Neutrophil (primary cell): ENCODE measurements around the gene P2RY2.

ENCODE experiments used
- H3K27ac ChIP-seq: fragments of 200-600 bp; sonication (generic); 2 replicates; pipeline ENCODE4 v1.5.1; 2016; ENCODE audit warnings: mild to moderate bottlenecking, moderate library complexity
- H3K27me3 ChIP-seq: fragments of 200-600 bp; sonication (generic); 2 replicates; pipeline ENCODE4 v1.6.0; 2016; ENCODE audit warnings: mild to moderate bottlenecking
- H3K36me3 ChIP-seq: fragments of 200-600 bp; sonication (generic); 2 replicates; pipeline ENCODE4 v1.5.1; 2017
- H3K4me1 ChIP-seq, 2 experiments: fragments of 200-600 bp in 1 of 2; sonication (generic) in 1 of 2; 1 replicate in 1 of 2; 2 replicates in 1 of 2; pipeline versions ENCODE4 v1.5.1 to v1.6.1; 2013 to 2016; ENCODE audit warnings: low read depth in 1 of 2, low read length in 1 of 2, mild to moderate bottlenecking in 1 of 2, moderate library complexity in 1 of 2; ENCODE audit not compliant: control insufficient read depth in 1 of 2, insufficient read depth in 1 of 2
- H3K4me3 ChIP-seq, 2 experiments: fragments of 200-600 bp in 1 of 2; sonication (generic) in 1 of 2; 1 replicate in 1 of 2; 2 replicates in 1 of 2; pipeline ENCODE4 v1.5.1; 2013 to 2016; ENCODE audit warnings: low read depth in 1 of 2, low read length in 1 of 2, mild to moderate bottlenecking in 1 of 2, moderate library complexity in 1 of 2
- H3K9me3 ChIP-seq: fragments of 200-600 bp; sonication (generic); 2 replicates; pipeline ENCODE4 v1.5.1; 2016
- TF ChIP-seq, protein P1 (sequence below): fragments of 200-600 bp; sonication (generic); IDR thresholded peaks from 2 replicates; pipeline ENCODE4 v1.5.1; 2016; ENCODE audit warnings: antibody characterized with exemption

Gene P2RY2

DNA sequence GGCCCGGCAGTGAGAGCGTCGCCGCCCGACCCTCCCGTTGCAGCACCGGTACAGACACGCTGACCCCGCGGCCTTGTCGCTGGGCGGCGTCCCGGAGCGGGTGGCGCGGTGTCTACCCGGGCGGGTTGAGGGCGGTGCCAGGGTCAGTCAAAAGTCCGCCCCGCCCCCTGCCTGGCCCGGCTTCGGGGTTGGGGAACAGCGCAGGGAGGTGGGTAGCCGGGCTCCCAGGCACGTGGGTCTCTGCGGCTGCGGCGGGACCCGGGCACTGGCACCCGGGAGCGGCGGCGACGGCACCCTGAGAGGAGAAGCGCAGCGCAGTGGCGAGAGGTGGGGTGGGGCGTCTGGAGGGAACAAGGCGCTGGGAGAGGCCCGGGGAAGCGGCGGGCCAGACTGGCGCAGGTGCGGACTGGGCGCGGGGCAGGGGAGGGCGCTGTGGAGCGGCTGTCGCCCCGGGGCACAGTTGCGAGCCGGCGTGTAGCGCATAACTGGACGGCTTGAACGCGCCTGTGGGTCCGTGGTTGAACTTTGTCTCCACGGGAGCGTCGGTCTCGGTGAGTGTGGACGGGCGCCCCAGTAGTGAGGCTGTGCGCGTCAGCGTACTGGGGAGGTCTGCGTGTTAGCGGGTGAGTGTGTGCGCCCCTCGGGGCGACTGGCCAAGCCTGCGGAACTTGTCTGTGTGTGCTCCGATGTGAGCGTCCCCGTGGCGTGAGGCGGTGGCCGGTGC is at the start of gene P2RY2:
Gene P2RY2, plus strand, starts transcription at position 176 of the 724 bp plus-strand sequence. CDS start 15,879 bp downstream, outside the sequence.
- Histone ChIP-seq H3K27me3 (no peaks in the 10 kb centered on the region), H3K4me3 (peak within 1 kb of the TSS; percentile 79 to 85)
- TF ChIP-seq, protein P1, sequence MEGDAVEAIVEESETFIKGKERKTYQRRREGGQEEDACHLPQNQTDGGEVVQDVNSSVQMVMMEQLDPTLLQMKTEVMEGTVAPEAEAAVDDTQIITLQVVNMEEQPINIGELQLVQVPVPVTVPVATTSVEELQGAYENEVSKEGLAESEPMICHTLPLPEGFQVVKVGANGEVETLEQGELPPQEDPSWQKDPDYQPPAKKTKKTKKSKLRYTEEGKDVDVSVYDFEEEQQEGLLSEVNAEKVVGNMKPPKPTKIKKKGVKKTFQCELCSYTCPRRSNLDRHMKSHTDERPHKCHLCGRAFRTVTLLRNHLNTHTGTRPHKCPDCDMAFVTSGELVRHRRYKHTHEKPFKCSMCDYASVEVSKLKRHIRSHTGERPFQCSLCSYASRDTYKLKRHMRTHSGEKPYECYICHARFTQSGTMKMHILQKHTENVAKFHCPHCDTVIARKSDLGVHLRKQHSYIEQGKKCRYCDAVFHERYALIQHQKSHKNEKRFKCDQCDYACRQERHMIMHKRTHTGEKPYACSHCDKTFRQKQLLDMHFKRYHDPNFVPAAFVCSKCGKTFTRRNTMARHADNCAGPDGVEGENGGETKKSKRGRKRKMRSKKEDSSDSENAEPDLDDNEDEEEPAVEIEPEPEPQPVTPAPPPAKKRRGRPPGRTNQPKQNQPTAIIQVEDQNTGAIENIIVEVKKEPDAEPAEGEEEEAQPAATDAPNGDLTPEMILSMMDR, result peak; percentile 84

DNA sequence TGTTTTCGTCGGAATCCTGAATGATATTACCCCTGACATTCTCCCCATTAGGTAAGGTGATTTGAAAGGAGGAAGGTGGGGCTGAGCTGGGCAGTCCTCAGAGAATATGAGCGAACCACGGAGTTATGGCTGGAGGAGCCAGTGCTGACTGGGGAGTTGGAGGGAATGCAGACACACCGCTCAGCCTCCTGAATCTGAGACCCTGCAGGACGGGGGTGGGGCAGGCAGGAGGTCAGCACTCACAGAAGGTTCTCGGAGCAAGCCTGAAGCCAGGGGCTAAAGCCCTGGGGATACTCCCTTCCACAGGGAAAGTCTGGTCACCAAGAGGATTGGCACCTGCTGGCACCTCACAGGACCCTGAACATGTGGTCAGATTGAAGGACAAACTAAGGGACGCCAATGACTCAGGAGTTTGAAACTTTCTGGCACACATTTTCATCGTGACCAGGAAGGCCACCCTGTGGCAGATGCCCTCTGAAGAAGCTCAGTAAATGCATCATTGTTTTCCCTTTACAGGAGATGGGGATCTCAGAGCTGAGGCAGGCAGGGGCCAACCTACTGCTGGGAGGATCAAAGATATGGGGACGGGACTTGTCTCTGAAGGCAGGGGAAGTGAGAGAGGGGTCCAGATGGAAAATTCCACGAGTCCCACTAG is 49.0 kb upstream of the P2RY2 start:
- TF ChIP-seq, protein P1, result no peak
- H3K9me3 ChIP-seq, result no peaks in the 10 kb centered on the region
- no peaks in the 10 kb centered on the region for H3K4me1 ChIP-seq
- no peaks in the 10 kb centered on the region for H3K27me3 ChIP-seq
- H3K27ac ChIP-seq, result no peak overlapping the region
- H3K36me3 ChIP-seq, result no peaks in the 10 kb centered on the region
- H3K4me3 ChIP-seq, result no peak overlapping the region

More for the DNA sequence above, at the start of gene P2RY2:
- Histone ChIP-seq H3K9me3 (no peaks in the 10 kb centered on the region), H3K36me3 (no peaks in the 10 kb centered on the region), H3K4me1 (peaks cover 81 to 87% of the 10 kb centered on the region in 2 experiments), H3K27ac (peak within 1 kb of the TSS; percentile 89)

DNA sequence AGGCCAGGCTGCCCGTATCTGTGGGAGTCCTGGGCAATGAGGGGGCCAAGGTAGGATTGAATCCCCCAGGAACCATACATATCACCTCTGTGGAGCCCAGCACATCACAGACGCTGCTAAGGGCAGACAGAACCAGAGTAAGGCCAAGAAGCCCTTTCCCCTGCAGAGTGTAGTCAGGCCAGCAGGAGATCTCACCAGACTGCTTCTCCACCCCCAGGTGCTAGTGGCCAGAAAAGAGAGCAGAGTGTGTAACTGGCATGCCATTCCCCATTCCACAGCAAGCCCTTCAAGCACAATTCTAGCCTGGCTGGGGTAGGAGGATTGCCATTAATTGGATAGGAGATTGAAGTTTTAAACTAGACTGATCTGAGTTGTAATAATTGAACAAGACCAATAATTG is 47.9 kb upstream of the P2RY2 start:
- H3K4me1 ChIP-seq, result no peaks in the 10 kb centered on the region
- no peaks in the 10 kb centered on the region for H3K36me3 ChIP-seq
- TF ChIP-seq, protein P1, result no peak
- no peaks in the 10 kb centered on the region for H3K27me3 ChIP-seq
- H3K9me3 ChIP-seq, result no peaks in the 10 kb centered on the region
- H3K27ac ChIP-seq, result no peak overlapping the region
- H3K4me3 ChIP-seq, result no peak overlapping the region

DNA sequence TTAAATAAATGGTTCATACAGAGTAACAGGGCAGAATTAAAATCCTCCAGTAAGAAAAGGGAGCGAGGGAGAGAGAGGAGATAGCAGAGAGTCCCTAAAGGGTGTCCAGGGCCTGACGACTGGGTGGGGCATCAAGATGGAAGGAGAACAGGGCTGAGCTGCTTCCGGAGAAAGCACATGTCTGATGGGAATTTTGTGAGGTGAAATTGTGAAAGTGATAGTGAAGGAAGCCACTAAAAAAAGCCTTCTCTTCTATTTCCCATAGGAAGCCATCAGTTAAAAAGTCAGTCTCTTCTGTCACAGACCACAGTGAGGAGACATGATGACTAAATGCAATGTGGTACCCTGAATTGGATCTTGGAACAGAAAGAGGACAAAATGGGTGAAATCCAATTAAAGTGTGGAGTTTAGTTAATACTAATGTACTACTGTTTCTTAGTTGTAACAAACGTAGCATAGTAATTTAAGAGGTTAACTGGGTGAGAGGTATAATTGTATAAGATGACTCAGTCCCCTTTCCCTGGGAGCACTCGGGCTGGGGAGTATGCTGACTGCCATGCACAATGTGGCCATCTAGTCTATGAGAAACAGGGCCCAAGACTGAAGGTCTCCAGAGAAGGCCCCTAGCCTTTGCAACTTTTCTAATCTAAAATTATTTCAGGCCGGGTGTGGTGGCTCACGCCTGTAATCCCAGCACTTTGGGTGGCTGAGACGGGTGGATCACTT is 46.5 kb upstream of the P2RY2 start:
- Histone ChIP-seq H3K4me1 (no peaks in the 10 kb centered on the region), H3K36me3 (no peaks in the 10 kb centered on the region), H3K27ac (no peak overlapping the region), H3K27me3 (no peaks in the 10 kb centered on the region), H3K9me3 (no peaks in the 10 kb centered on the region), H3K4me3 (no peak overlapping the region)
- TF ChIP-seq, protein P1, result no peak

DNA sequence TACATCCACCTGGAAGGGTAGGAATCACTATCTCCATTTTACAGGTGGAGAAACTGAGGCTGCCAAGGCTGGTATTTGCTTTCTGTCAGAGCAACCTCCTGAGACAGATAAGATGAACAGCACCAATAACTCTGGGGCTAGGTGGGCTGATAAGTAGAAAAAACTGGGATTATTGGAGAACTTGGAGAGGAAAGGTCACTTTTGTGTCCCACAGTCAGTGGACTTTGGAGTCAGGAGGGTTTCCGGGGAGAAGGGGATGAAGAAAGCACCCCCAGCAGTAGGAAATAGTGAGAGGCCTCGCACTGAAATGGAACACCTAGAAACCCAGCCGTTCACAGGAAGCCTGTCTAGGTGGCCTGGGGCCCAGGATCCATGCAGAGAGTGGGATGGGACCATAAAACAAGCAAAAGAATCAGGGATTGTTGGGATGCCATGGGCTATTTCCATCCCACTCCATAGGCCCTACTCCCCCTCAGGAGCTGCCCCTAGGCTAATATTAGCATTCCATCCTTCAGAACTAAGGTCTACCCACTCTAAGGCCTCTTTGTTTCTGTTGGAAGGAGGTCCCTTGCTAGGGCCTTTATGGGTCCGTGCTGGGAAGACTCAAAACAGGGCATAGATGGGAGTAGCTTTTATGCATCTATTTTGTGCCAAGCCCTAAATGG is 45.0 kb upstream of the P2RY2 start:
- peaks cover 0 to 6% of the 10 kb centered on the region in 2 experiments for H3K4me1 ChIP-seq
- H3K27ac ChIP-seq, result no peak overlapping the region
- TF ChIP-seq, protein P1, result no peak
- H3K9me3 ChIP-seq, result no peaks in the 10 kb centered on the region
- H3K4me3 ChIP-seq, result no peak overlapping the region
- no peaks in the 10 kb centered on the region for H3K27me3 ChIP-seq
- H3K36me3 ChIP-seq, result no peaks in the 10 kb centered on the region
